ENCODE results near the gene SH3RF3. TPM values are rescaled to one million over a fixed set of nuclear protein-coding genes. Genes with fewer than 3 reads are reported as not detected.

SH3RF3 gene
- total RNA-seq, 4 donors from 2014 or later, result 2.8 to 5.7 (median 3.0) TPM

DNA sequence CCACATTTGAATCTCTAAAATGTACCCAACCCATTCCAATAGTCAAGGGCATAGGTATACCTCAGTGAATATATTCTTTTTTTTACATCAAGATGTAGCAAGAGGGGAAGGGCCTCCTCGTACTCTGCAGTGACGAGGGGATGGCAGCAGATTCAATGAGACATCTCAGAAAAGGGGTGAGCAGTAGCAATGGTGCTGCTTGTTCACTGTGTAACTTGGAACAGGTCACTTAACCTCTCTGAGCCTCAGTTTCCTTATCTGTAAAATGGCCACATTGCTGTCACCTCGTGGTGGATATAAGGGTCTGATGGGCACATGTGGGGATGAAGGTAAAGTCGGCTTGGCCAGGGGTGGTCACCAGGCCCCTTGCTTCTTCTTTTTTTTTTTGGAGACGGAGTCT, 263.1 kb downstream of the SH3RF3 start:
- H3K27me3 ChIP-seq, result no peaks in the 10 kb centered on the region
- DNase-seq (no peak), ATAC-seq (no peak)
- intact Hi-C loops (cut with DNase I; ENCODE audit: low total_unique reads), result no loop called here
- no peaks in the 10 kb centered on the region for H3K4me1 ChIP-seq
- no peaks in the 10 kb centered on the region for H3K36me3 ChIP-seq
- H3K27ac ChIP-seq, result no peak overlapping the region
- in situ Hi-C loops (cut with MboI; ENCODE audit: low sequenced_read_pairs in 4 of 4), result no loop called here
- no peaks in the 10 kb centered on the region for H3K9me3 ChIP-seq
- TF ChIP-seq, protein P1, sequence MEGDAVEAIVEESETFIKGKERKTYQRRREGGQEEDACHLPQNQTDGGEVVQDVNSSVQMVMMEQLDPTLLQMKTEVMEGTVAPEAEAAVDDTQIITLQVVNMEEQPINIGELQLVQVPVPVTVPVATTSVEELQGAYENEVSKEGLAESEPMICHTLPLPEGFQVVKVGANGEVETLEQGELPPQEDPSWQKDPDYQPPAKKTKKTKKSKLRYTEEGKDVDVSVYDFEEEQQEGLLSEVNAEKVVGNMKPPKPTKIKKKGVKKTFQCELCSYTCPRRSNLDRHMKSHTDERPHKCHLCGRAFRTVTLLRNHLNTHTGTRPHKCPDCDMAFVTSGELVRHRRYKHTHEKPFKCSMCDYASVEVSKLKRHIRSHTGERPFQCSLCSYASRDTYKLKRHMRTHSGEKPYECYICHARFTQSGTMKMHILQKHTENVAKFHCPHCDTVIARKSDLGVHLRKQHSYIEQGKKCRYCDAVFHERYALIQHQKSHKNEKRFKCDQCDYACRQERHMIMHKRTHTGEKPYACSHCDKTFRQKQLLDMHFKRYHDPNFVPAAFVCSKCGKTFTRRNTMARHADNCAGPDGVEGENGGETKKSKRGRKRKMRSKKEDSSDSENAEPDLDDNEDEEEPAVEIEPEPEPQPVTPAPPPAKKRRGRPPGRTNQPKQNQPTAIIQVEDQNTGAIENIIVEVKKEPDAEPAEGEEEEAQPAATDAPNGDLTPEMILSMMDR (IDR thresholded peaks at IDR 0.05 in 4 of 5, conservative IDR thresholded peaks at IDR 0.05 in 1 of 5), result no peak
- no peak for TF ChIP-seq POLR2A (IDR thresholded peaks at IDR 0.05)
- H3K4me3 ChIP-seq, result no peak overlapping the region

DNA sequence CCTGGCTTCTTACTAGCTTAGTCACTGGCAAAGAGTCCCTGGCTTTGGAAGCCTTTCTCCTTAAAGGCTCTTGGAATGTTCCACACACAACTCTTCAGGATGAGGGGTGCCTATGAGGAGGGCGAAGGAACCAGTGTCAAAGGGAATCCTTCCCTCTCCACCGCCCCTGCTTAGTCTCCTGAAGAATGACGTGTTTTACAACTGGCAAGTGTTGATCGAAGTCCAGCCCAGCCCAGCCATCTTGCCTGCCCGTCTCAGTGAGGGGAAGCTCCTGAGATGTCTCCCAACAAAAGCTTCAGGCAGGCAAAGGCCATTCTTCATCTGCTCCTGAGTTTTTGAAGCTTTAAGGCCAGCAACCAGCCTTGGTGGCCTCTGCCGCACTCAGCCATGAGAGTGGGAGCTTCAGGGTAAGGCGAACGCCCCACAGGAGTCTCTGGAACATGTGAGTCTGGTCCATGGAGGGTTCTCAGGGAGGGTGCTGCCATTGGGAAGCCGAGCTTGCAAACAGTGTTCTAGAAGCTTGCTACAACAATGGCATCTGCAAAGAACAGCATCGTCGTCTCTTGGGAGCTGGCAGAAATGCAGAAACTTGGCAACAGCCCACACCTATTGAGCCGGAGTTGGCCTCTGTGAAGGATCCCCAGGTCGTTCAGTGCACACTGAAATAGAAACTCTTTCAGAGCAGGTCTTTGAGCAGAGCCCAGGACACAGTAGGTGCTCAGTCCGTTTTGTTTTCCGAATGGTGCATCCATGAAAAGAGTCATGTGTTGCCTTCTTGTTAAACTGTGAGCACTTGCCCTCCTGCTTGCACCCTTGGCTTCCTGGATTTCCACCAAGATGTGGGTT, 264.0 kb downstream of the SH3RF3 start:
- no peak for DNase-seq
- Histone ChIP-seq H3K4me1 (no peaks in the 10 kb centered on the region), H3K36me3 (no peaks in the 10 kb centered on the region), H3K9me3 (no peaks in the 10 kb centered on the region), H3K4me3 (no peak overlapping the region), H3K27me3 (no peaks in the 10 kb centered on the region), H3K27ac (no peak overlapping the region)
- in situ Hi-C loops (cut with MboI; ENCODE audit: low sequenced_read_pairs in 4 of 4) (no loop called here), intact Hi-C loops (cut with DNase I; ENCODE audit: low total_unique reads) (no loop called here)
- no peak for TF ChIP-seq POLR2A (IDR thresholded peaks at IDR 0.05)
- ATAC-seq, result no peak

DNA sequence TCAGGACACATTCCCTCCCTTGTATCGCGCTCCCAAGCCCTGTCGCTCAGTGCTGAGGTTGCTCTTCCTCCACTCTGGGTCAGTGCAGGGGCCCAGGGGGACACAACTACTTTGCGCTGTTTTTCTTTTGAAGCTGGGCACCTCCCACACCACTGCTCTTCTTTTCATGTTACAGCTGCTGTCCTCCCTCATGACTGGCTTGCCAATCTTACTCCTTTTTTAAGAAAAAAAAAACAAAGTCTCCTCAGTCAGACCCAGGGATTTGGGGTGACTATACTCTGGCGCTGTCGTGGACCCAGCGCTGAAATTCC, 264.6 kb downstream of the SH3RF3 start:
- H3K4me1 ChIP-seq, result no peaks in the 10 kb centered on the region
- no peaks in the 10 kb centered on the region for H3K9me3 ChIP-seq
- no peak overlapping the region for H3K27ac ChIP-seq
- TF ChIP-seq, protein P1 (IDR thresholded peaks at IDR 0.05 in 4 of 5, conservative IDR thresholded peaks at IDR 0.05 in 1 of 5), result no peak
- no peak for TF ChIP-seq POLR2A (IDR thresholded peaks at IDR 0.05)
- no peaks in the 10 kb centered on the region for H3K36me3 ChIP-seq
- in situ Hi-C loops (cut with MboI; ENCODE audit: low sequenced_read_pairs in 4 of 4), result no loop called here
- ATAC-seq (no peak), DNase-seq (no peak)
- intact Hi-C loops (cut with DNase I; ENCODE audit: low total_unique reads), result no loop called here
- no peaks in the 10 kb centered on the region for H3K27me3 ChIP-seq
- H3K4me3 ChIP-seq, result no peak overlapping the region

DNA sequence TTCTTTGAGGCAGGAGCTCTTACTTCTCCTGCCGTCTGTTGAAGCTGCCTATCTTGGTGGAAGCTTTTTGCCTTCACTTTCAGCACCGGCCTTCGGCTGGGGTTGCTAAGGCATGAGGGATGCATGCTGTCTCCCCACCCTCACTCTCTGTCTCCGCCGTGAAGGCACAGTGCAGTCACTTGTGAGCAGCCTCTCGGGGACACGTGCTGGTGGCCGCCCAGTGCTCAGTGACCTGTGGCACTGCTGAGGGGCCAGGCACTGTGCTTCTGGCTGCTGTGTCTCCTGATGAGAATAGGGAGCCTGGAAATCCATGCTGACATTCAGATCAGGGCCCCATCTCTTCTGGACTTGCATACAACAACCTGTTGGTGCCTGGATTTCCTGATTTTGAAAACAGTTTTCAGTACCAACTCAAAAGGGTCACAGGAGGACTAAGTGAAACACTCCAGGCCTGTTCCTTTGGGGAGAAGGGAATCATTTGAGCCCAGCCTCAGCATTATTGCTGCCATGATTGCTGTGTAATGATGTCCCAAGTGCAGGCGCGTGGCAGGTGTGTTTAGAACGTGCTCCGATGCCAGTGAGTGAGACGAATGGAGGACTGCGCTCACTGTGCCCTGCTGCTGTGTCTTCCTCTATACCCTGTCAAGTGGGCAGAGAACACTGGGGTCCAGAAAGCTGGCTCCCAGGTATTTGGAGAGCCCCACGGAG, 266.6 kb downstream of the SH3RF3 start:
- Histone ChIP-seq H3K27ac (no peak overlapping the region), H3K27me3 (no peaks in the 10 kb centered on the region), H3K36me3 (no peaks in the 10 kb centered on the region), H3K4me3 (no peak overlapping the region), H3K9me3 (no peaks in the 10 kb centered on the region), H3K4me1 (no peaks in the 10 kb centered on the region)
- in situ Hi-C loops (cut with MboI; ENCODE audit: low sequenced_read_pairs in 4 of 4) (no loop called here), intact Hi-C loops (cut with DNase I; ENCODE audit: low total_unique reads) (no loop called here)
- no peak for TF ChIP-seq POLR2A (IDR thresholded peaks at IDR 0.05)
- TF ChIP-seq, protein P1 (IDR thresholded peaks at IDR 0.05 in 4 of 5, conservative IDR thresholded peaks at IDR 0.05 in 1 of 5), result no peak
- DNase-seq (no peak), ATAC-seq (no peak)
